ENCODE measurements around the gene INSL6.

INSL6 gene

GRCh38 chr9:5185220-5185840, at the start of gene INSL6:
TSS of gene INSL6 (minus strand) at chr9:5185639. CDS start at chr9:5185602, 37 bp downstream.
- Histone ChIP-seq H3K27ac (ENCODE audit: low read depth, low read length) (no peak within 1 kb of the TSS), H3K9ac (ENCODE audit: low read depth, low read length) (no peak within 1 kb of the TSS), H3K36me3 (ENCODE audit: control insufficient read depth, insufficient read depth, low read length) (no peaks in the 10 kb centered on the region), H3K9me3 (ENCODE audit: control insufficient read depth, insufficient read depth, low read length) (no peaks in the 10 kb centered on the region), H3K4me1 (ENCODE audit: control insufficient read depth, insufficient read depth, low read length) (peaks cover 7% of the 10 kb centered on the region; the same call in 1 of the 2 replicates), H3K27me3 (ENCODE audit: control insufficient read depth, insufficient read depth, low read length) (no peaks in the 10 kb centered on the region), H3K4me3 (ENCODE audit: low read depth, low read length) (no peak within 1 kb of the TSS)

GRCh38 chr9:5231212-5231611, 45.8 kb upstream of the INSL6 start, which contains the start of gene INSL4:
TSS of gene INSL4 (plus strand) at chr9:5231419. CDS start at chr9:5231524, 105 bp downstream.
- H3K4me1 ChIP-seq (ENCODE audit: control insufficient read depth, insufficient read depth, low read length): no peaks in the 10 kb centered on the region
- H3K9me3 ChIP-seq (ENCODE audit: control insufficient read depth, insufficient read depth, low read length): peaks cover 2% of the 10 kb centered on the region; the same call in 1 of the 2 replicates
- no peak within 1 kb of the TSS for H3K9ac ChIP-seq (ENCODE audit: low read depth, low read length)
- H3K36me3 ChIP-seq (ENCODE audit: control insufficient read depth, insufficient read depth, low read length): no peaks in the 10 kb centered on the region
- no peak within 1 kb of the TSS for H3K4me3 ChIP-seq (ENCODE audit: low read depth, low read length)
- no peaks in the 10 kb centered on the region for H3K27me3 ChIP-seq (ENCODE audit: control insufficient read depth, insufficient read depth, low read length)
- no peak within 1 kb of the TSS for H3K27ac ChIP-seq (ENCODE audit: low read depth, low read length)

GRCh38 chr9:5230554-5230953, 45.1 kb upstream of the INSL6 start:
- Histone ChIP-seq H3K9ac (ENCODE audit: low read depth, low read length) (no peak overlapping the region), H3K9me3 (ENCODE audit: control insufficient read depth, insufficient read depth, low read length) (peaks cover 2% of the 10 kb centered on the region; the same call in 1 of the 2 replicates), H3K4me1 (ENCODE audit: control insufficient read depth, insufficient read depth, low read length) (no peaks in the 10 kb centered on the region), H3K27me3 (ENCODE audit: control insufficient read depth, insufficient read depth, low read length) (no peaks in the 10 kb centered on the region), H3K36me3 (ENCODE audit: control insufficient read depth, insufficient read depth, low read length) (no peaks in the 10 kb centered on the region), H3K27ac (ENCODE audit: low read depth, low read length) (no peak overlapping the region), H3K4me3 (ENCODE audit: low read depth, low read length) (no peak overlapping the region)

DNA sequence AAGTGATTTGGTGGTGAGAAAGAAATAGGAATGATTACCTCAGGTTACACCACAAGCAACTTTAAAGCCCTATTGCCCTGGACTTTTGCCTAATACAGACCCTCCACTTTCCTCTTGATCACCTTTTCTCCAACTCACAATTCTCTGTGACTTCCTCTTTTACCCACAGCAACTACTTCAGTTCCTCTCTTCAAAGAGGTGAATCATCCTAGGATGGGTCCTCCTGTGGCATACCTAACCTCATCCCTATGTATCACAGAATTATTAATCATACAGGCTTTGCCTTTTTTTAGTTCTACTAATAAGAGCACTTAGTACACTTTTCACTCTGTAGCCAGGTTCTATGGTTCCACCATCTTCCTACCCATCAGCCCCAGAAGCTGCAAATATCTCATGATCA, 19.6 kb upstream of the INSL6 start:
- H3K4me1 ChIP-seq (ENCODE audit: control insufficient read depth, insufficient read depth, low read length): no peaks in the 10 kb centered on the region
- no peaks in the 10 kb centered on the region for H3K27me3 ChIP-seq (ENCODE audit: control insufficient read depth, insufficient read depth, low read length)
- no peak overlapping the region for H3K9ac ChIP-seq (ENCODE audit: low read depth, low read length)
- no peak overlapping the region for H3K27ac ChIP-seq (ENCODE audit: low read depth, low read length)
- no peak overlapping the region for H3K4me3 ChIP-seq (ENCODE audit: low read depth, low read length)
- H3K9me3 ChIP-seq (ENCODE audit: control insufficient read depth, insufficient read depth, low read length): no peaks in the 10 kb centered on the region
- no peaks in the 10 kb centered on the region for H3K36me3 ChIP-seq (ENCODE audit: control insufficient read depth, insufficient read depth, low read length)

DNA sequence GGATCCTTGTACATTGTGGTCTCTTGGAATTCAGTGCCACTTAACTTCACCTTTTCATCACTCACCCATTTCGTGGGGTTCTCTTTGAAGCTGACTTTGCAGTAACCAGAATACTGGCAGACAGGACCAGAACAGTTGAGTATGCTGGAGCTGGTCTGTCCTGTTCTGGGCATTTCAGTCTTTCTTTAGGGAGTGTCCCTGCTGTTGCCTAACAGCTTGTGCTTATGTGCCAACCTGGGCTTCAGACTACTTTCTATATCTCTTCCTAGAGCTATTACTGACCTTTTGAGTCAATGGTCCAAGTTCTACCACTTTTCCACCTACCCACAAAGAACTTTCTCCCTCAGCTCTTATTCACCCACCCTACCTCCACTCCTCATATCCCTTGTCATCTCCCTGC, 10.0 kb upstream of the INSL6 start:
- H3K9ac ChIP-seq (ENCODE audit: low read depth, low read length): no peak overlapping the region
- H3K36me3 ChIP-seq (ENCODE audit: control insufficient read depth, insufficient read depth, low read length): no peaks in the 10 kb centered on the region
- H3K27me3 ChIP-seq (ENCODE audit: control insufficient read depth, insufficient read depth, low read length): no peaks in the 10 kb centered on the region
- no peak overlapping the region for H3K4me3 ChIP-seq (ENCODE audit: low read depth, low read length)
- H3K4me1 ChIP-seq (ENCODE audit: control insufficient read depth, insufficient read depth, low read length): no peaks in the 10 kb centered on the region
- no peaks in the 10 kb centered on the region for H3K9me3 ChIP-seq (ENCODE audit: control insufficient read depth, insufficient read depth, low read length)
- H3K27ac ChIP-seq (ENCODE audit: low read depth, low read length): no peak overlapping the region

DNA sequence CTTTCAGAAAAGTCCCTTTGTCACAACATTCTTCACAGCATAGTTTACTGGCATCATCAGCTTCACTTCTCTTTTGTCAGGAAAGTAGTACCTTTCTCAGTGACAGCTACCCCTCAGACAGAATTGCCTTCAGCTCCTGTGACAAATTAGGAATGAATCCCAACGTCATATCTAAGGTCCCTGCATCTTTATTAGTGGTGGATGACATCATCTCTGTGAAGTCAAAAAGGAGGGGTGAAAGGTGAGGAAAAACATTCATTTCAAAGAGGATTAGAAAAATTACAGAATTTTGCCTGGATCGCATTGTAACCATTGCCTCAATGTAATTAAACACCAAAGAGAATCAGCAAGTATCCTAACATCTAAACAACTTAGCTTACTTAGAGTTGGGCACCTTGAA, 7.9 kb upstream of the INSL6 start:
- Histone ChIP-seq H3K27me3 (ENCODE audit: control insufficient read depth, insufficient read depth, low read length) (no peaks in the 10 kb centered on the region), H3K4me3 (ENCODE audit: low read depth, low read length) (no peak overlapping the region), H3K9ac (ENCODE audit: low read depth, low read length) (no peak overlapping the region), H3K9me3 (ENCODE audit: control insufficient read depth, insufficient read depth, low read length) (no peaks in the 10 kb centered on the region), H3K4me1 (ENCODE audit: control insufficient read depth, insufficient read depth, low read length) (no peaks in the 10 kb centered on the region), H3K27ac (ENCODE audit: low read depth, low read length) (no peak overlapping the region), H3K36me3 (ENCODE audit: control insufficient read depth, insufficient read depth, low read length) (no peaks in the 10 kb centered on the region)

DNA sequence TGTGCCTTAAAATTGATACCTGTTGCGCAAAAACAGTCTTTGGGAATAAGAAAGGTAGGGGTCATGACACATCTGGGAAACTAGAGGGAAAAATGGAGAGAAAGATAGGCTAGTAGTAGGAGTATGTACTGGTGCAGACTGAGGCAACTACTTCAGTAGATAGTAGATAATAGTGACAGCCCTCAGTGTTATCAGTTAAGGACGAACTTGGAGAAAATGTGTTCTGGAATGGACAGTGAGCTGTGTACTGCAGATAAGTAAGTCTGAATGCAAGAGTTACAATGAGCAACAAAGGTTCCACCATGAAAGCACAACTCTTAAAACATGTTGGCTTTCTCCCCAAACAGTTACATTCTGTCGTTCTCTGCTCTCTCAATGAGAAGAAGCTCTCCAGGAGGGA, 6.5 kb upstream of the INSL6 start:
- Histone ChIP-seq H3K27ac (ENCODE audit: low read depth, low read length) (no peak overlapping the region), H3K27me3 (ENCODE audit: control insufficient read depth, insufficient read depth, low read length) (no peaks in the 10 kb centered on the region), H3K9me3 (ENCODE audit: control insufficient read depth, insufficient read depth, low read length) (no peaks in the 10 kb centered on the region), H3K4me1 (ENCODE audit: control insufficient read depth, insufficient read depth, low read length) (no peaks in the 10 kb centered on the region), H3K9ac (ENCODE audit: low read depth, low read length) (no peak overlapping the region), H3K4me3 (ENCODE audit: low read depth, low read length) (no peak overlapping the region), H3K36me3 (ENCODE audit: control insufficient read depth, insufficient read depth, low read length) (no peaks in the 10 kb centered on the region)

DNA sequence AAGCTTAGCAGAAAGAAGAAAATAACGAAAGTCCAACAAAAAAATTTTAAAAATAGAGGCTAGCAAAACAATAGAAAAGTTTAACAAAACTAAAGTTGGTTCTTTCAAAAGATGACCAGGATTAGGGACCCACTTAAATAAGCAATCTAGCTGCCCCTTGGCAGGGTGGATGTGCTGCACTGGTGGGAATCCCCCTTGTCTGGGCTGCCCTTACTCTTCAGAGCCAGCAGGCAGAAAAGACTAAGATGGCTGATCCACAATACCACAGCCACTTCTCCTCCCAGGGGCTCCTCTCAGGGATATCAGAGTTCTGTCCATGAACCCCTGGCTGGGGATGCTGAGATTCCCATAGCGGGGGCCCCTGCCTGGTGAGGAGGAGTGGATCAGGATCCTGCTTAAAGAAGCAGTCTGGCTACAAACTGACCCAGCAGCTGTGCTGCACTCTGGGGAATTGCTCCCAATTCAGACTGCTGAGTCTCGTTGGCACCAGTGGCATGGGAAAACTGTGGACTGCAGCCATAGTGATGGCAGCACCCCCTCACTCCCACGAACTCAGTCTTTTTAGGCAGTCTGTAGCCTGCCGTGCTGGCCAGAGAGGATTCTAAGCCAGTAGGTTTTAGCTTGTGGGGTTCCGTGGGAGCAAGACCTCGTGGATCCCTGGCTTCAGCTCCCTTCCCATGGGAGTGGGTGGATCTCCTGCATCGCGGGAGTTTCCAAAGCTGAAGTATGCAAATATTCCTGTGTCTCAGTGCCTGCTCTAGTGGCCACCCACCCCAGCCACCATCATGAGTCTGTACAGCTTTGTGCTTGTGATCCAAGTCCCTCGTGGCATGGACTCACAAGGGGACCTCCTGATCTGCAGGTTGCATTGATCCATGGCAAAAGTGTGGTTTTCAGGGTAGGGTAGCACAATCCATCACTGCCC, 2.9 kb upstream of the INSL6 start:
- peaks cover 6% of the 10 kb centered on the region; the same call in 1 of the 2 replicates for H3K4me1 ChIP-seq (ENCODE audit: control insufficient read depth, insufficient read depth, low read length)
- no peaks in the 10 kb centered on the region for H3K9me3 ChIP-seq (ENCODE audit: control insufficient read depth, insufficient read depth, low read length)
- no peaks in the 10 kb centered on the region for H3K27me3 ChIP-seq (ENCODE audit: control insufficient read depth, insufficient read depth, low read length)
- H3K36me3 ChIP-seq (ENCODE audit: control insufficient read depth, insufficient read depth, low read length): no peaks in the 10 kb centered on the region
- H3K9ac ChIP-seq (ENCODE audit: low read depth, low read length): no peak overlapping the region
- H3K27ac ChIP-seq (ENCODE audit: low read depth, low read length): no peak overlapping the region
- H3K4me3 ChIP-seq (ENCODE audit: low read depth, low read length): no peak overlapping the region

DNA sequence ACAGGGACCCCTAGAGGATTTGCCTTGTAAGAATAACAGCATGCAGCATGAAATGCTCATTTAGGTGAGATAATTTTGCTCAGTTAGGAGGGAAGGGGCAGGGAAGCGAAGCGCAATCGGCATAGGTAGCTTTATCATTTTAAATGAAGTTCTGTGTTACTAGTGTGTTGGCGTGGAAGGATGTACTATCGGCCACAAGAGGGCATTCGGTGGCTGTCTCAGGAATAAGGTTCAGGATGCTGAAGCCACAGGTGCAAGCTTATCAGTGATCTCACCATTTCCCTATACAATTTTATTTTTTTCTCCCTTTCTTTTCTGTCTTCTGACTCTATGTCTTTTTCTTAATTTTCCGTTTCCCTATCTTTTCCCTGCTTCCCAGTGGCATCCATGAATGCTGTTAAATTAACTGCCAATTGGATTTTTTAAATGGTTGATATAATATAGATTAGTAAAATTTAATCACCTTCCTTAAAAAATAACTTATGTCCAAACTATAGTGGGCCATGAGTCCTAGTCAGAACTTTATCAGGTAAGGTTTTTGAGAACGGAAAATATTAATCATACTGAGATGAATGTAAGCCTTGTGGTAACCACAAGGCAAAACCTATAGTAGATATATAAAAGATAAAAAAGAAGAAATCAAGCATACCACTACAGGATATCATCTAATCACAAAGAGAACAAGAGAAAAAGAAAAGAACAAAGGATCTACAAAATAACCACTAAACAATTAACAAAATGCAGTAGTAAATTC, 1.2 kb upstream of the INSL6 start:
- H3K9me3 ChIP-seq (ENCODE audit: control insufficient read depth, insufficient read depth, low read length): no peaks in the 10 kb centered on the region
- no peak overlapping the region for H3K27ac ChIP-seq (ENCODE audit: low read depth, low read length)
- H3K27me3 ChIP-seq (ENCODE audit: control insufficient read depth, insufficient read depth, low read length): no peaks in the 10 kb centered on the region
- H3K36me3 ChIP-seq (ENCODE audit: control insufficient read depth, insufficient read depth, low read length): no peaks in the 10 kb centered on the region
- H3K9ac ChIP-seq (ENCODE audit: low read depth, low read length): no peak overlapping the region
- H3K4me1 ChIP-seq (ENCODE audit: control insufficient read depth, insufficient read depth, low read length): peaks cover 7% of the 10 kb centered on the region; the same call in 1 of the 2 replicates
- H3K4me3 ChIP-seq (ENCODE audit: low read depth, low read length): no peak overlapping the region

- H3K27me3 ChIP-seq (ENCODE audit: control insufficient read depth, insufficient read depth, low read length): no peaks in the 10 kb centered on the region
- H3K4me1 ChIP-seq (ENCODE audit: control insufficient read depth, insufficient read depth, low read length): peaks cover 7% of the 10 kb centered on the region; the same call in 1 of the 2 replicates
- H3K27ac ChIP-seq (ENCODE audit: low read depth, low read length): no peak overlapping the region
- H3K9me3 ChIP-seq (ENCODE audit: control insufficient read depth, insufficient read depth, low read length): no peaks in the 10 kb centered on the region
- no peaks in the 10 kb centered on the region for H3K36me3 ChIP-seq (ENCODE audit: control insufficient read depth, insufficient read depth, low read length)
- no peak overlapping the region for H3K9ac ChIP-seq (ENCODE audit: low read depth, low read length)
- H3K4me3 ChIP-seq (ENCODE audit: low read depth, low read length): no peak overlapping the region
Observed at GRCh38 chr9:5184776-5185175, 663 bp downstream of the INSL6 start.
